WERI-Rb-1 (cell line): ENCODE measurements around the gene ZFYVE28.

Experiments used
- DNase-seq: peaks from one replicate; pipeline ENCODE4 v3.0.0-alpha.2; 2020
- H3K27ac ChIP-seq: fragments of 250-450 bp; sonication (Bioruptor Pico); 2 replicates; pipeline ENCODE4 v1.5.1; 2020; ENCODE audit warnings: mild to moderate bottlenecking, moderate library complexity
- H3K27me3 ChIP-seq: fragments of 250-450 bp; sonication (Bioruptor Pico); 2 replicates; pipeline ENCODE4 v1.5.1; 2021; ENCODE audit warnings: mild to moderate bottlenecking, low read depth, moderate library complexity; ENCODE audit not compliant: insufficient read depth, severe bottlenecking
- H3K36me3 ChIP-seq: fragments of 250-450 bp; sonication (Bioruptor Pico); 2 replicates; pipeline ENCODE4 v1.5.1; 2020; ENCODE audit warnings: mild to moderate bottlenecking, moderate library complexity
- H3K4me3 ChIP-seq: 2 replicates; pipeline ENCODE4 v1.5.1; 2011; ENCODE audit warnings: low read depth, mild to moderate bottlenecking, control low read depth, low read length
- H3K9me3 ChIP-seq: fragments of 250-450 bp; sonication (Bioruptor Pico); 2 replicates; pipeline ENCODE4 v1.5.1; 2021; ENCODE audit warnings: mild to moderate bottlenecking, moderate library complexity; ENCODE audit not compliant: severe bottlenecking
- CTCF ChIP-seq: IDR thresholded peaks from 2 replicates; pipeline ENCODE4 v1.5.1; 2011; ENCODE audit warnings: low read depth, mild to moderate bottlenecking, control low read depth, inconsistent platforms, low read length

Gene ZFYVE28

GRCh38 chr4:2437475-2438215, 19.2 kb upstream of the ZFYVE28 start:
- Histone ChIP-seq H3K4me3 (no peak overlapping the region), H3K27me3 (no peaks in the 10 kb centered on the region), H3K36me3 (no peaks in the 10 kb centered on the region), H3K27ac (no peak overlapping the region), H3K9me3 (no peaks in the 10 kb centered on the region)
- no peak for DNase-seq
- TF ChIP-seq CTCF: no peak

DNA sequence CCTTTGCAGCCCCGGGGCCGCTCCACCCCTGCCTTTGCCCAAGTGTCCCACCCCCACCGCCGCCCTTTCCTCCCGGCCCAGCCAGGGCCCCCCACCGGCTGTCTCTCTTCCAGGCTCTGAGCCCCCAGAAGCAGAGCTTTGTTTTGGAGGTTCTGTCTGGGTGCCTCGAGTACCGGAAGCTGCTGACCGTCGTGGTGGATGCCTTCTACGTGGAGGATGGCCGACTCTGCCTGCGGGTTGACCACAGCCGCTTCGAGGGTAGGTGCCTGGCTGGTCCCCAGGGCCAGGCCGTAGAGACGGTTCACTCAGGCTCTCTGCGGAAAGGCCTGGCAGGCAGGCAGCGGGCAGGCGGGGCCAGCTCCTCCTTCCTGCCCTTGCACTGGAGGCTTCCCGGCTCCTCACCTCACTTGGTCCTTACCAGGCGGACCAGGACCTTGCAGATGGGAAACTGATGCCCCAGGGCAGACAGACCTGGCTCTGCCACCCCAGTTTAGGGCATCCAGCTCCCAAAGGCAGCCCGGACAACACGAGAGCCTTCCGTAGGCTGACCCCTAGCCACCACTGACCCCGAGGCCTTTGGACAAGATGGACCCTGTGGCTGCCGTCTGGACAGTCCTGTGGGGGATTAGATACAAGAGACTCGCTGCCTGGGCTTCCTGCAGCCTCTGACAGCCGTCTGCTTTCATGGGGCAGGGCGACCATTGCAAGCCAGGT, 18.5 kb upstream of the ZFYVE28 start:
- TF ChIP-seq CTCF: no peak
- no peaks in the 10 kb centered on the region for H3K27me3 ChIP-seq
- no peak overlapping the region for H3K27ac ChIP-seq
- DNase-seq: no peak
- no peak overlapping the region for H3K4me3 ChIP-seq
- H3K36me3 ChIP-seq: no peaks in the 10 kb centered on the region
- H3K9me3 ChIP-seq: no peaks in the 10 kb centered on the region

GRCh38 chr4:2436301-2436700, 17.9 kb upstream of the ZFYVE28 start:
- Histone ChIP-seq H3K27me3 (no peaks in the 10 kb centered on the region), H3K36me3 (no peaks in the 10 kb centered on the region), H3K4me3 (no peak overlapping the region), H3K9me3 (no peaks in the 10 kb centered on the region), H3K27ac (no peak overlapping the region)
- peak; percentile 39; the same call in 1 of the 2 replicates for TF ChIP-seq CTCF
- DNase-seq: no peak

GRCh38 chr4:2434420-2434819, 16.0 kb upstream of the ZFYVE28 start:
- Histone ChIP-seq H3K9me3 (no peaks in the 10 kb centered on the region), H3K4me3 (no peak overlapping the region), H3K27me3 (no peaks in the 10 kb centered on the region), H3K27ac (no peak overlapping the region), H3K36me3 (no peaks in the 10 kb centered on the region)
- no peak for TF ChIP-seq CTCF
- DNase-seq: no peak

DNA sequence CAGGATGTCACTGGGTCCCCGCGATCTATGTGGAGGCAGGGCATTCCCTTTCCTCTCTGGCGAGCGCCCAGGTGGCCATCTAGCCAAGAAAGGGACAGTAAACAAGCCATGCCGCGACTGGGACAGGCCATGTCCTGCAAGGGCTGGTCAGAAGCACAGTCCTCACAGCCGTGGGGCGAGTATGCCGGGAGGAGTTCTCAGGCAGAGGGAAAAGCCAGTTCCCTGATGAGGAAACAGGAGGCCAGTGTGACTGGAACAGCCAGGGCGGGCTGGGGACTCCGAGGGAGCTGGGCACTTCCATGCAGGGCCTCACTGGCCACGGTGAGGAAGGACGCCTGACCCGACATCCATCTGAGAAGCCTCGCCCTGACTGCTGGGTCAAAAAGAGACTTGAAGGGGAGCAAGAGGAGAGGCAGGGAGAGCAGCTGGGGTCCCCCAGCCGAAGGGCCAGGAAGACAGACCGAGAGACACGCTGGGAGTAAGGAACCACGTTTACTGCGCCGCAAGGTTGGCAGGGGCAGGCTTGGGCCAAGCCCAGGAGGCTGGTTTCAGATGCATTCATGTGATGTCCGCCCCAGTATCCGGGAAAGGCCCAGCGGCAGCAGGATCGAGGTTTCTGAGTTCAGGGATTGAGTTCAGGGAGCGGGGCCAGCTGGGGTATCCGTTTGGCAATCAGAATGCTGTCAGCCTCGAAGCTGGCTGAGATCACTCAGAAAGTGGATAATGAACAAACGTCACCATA, 15.3 kb upstream of the ZFYVE28 start:
- no peaks in the 10 kb centered on the region for H3K27me3 ChIP-seq

More for the DNA sequence above, 15.3 kb upstream of the ZFYVE28 start:
- DNase-seq: no peak
- no peaks in the 10 kb centered on the region for H3K9me3 ChIP-seq
- H3K27ac ChIP-seq: no peak overlapping the region
- no peaks in the 10 kb centered on the region for H3K36me3 ChIP-seq
- no peak for TF ChIP-seq CTCF
- H3K4me3 ChIP-seq: no peak overlapping the region
